Measurements from ENCODE around the gene PAPPA.

DNA sequence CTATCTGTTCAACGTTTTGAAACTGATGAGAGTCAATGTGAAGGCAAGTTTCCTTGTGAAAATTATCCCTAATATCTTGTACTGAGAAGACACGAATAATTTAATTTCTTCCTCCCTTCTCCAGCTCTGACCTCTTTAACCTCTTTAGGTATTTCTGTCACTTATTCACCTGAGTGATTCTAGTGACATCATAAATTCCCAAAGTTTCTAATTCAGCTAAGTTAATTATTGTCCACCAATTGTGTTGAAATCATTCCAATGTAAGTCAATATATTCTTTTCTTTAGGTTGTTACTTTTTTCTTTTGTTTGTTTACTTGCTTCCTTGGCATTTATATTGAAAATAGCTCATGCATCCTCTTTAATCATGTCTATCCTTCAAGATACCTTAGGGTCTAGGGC is 143.8 kb downstream of the PAPPA start:
- TF ChIP-seq POLR2A (IDR thresholded peaks at IDR 0.05; ENCODE audit: low read length) (no peak), GATA1 (IDR thresholded peaks at IDR 0.05; ENCODE audit: low read depth, low read length) (no peak)
